Measurements from ENCODE around the gene DOC2B. TPM values are rescaled to one million over a fixed set of nuclear protein-coding genes. Genes with fewer than 3 reads are reported as not detected.
A peak's percentile ranks its signal among the peaks of the same experiment; 100 is the strongest.

The DOC2B gene
- total and polyA plus RNA-seq, 2 of the 13 experiments (the other 11 are each of a cell fraction or from before 2014, with no cell fraction given): 0.09 to 0.22 TPM

DNA sequence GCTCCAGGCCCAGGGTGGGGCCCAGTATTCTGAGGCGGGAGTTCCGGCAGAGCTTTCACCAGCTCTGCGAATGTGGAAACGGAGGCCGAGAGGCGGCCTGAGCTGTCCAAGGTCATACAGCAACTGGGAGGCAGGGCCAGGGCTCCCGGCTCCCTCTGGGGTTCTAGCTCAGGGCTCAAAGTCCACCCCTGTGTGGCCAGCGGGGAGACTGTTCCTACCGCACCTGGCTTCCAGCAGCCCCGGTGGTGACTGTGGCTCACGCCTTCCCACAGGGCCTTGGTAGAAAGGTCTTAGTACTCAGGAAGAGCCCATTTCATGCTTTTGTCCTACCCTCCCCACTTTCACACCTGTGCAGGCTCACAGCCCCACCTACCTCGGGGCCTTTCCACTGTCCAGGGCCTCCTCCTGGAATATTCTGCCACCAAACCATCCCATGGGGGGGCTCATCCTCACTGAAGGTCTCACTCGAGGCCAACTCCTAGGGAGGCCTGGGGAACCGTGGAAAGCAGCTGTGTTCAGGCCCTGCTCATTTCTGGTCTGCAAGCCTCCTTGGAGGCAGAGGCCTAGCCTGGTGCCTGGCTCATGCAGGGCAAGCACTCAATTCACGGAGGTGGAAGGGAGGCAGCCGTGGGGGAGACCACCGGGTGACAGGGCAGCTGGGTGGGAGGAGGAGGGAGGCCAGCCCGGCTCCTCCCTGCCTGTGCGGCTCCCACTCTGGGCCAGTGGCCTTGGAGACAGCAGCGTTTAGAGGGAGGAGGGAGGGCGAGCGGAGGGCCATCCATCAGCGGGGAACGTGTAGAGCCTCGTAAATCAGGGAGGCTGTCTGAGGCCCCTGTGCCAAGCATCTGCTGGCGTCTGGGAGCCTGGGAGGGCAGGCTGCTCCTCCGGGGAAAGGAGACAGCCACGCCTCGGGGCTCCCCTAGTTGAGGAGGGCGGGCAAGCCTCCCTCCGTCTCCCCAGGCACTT is 12.7 kb upstream of the DOC2B start (continued):
- peak; percentile 45; the same call in 1 of the 2 replicates for TF ChIP-seq ZMYM4 (CRISPR knock-in tag; IDR thresholded peaks at IDR 0.05)
- no peak for TF ChIP-seq MYC (CRISPR knock-in tag; IDR thresholded peaks at IDR 0.05; ENCODE audit: borderline replicate concordance)
- peak; percentile 73; the same call in 1 of the 2 replicates for TF ChIP-seq PHF21A (CRISPR knock-in tag; IDR thresholded peaks at IDR 0.05)
- TF ChIP-seq ZNF841 (CRISPR knock-in tag; IDR thresholded peaks at IDR 0.05; ENCODE audit: borderline replicate concordance): no peak
- no peak for TF ChIP-seq HMG20B (CRISPR knock-in tag; conservative IDR thresholded peaks at IDR 0.05)
- TF ChIP-seq, protein P1, sequence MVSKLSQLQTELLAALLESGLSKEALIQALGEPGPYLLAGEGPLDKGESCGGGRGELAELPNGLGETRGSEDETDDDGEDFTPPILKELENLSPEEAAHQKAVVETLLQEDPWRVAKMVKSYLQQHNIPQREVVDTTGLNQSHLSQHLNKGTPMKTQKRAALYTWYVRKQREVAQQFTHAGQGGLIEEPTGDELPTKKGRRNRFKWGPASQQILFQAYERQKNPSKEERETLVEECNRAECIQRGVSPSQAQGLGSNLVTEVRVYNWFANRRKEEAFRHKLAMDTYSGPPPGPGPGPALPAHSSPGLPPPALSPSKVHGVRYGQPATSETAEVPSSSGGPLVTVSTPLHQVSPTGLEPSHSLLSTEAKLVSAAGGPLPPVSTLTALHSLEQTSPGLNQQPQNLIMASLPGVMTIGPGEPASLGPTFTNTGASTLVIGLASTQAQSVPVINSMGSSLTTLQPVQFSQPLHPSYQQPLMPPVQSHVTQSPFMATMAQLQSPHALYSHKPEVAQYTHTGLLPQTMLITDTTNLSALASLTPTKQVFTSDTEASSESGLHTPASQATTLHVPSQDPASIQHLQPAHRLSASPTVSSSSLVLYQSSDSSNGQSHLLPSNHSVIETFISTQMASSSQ (IDR thresholded peaks at IDR 0.05; ENCODE audit: low read depth): no peak
- TF ChIP-seq, protein P1 (CRISPR knock-in tag; IDR thresholded peaks at IDR 0.05; ENCODE audit: borderline replicate concordance): 0 out of 2 replicates have a peak, but pooled peaks have one; percentile 16
- TF ChIP-seq, protein P2, sequence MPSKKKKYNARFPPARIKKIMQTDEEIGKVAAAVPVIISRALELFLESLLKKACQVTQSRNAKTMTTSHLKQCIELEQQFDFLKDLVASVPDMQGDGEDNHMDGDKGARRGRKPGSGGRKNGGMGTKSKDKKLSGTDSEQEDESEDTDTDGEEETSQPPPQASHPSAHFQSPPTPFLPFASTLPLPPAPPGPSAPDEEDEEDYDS (CRISPR knock-in tag; IDR thresholded peaks at IDR 0.05): no peak
- TF ChIP-seq ZNF747 (CRISPR knock-in tag; IDR thresholded peaks at IDR 0.05; ENCODE audit: borderline replicate concordance): no peak
- peak; percentile 68; the same call in 1 of the 2 replicates for TF ChIP-seq ZBTB7A (CRISPR knock-in tag; IDR thresholded peaks at IDR 0.05)
- no peak for TF ChIP-seq ZNF230 (CRISPR knock-in tag; IDR thresholded peaks at IDR 0.05)
- TF ChIP-seq, protein P3, sequence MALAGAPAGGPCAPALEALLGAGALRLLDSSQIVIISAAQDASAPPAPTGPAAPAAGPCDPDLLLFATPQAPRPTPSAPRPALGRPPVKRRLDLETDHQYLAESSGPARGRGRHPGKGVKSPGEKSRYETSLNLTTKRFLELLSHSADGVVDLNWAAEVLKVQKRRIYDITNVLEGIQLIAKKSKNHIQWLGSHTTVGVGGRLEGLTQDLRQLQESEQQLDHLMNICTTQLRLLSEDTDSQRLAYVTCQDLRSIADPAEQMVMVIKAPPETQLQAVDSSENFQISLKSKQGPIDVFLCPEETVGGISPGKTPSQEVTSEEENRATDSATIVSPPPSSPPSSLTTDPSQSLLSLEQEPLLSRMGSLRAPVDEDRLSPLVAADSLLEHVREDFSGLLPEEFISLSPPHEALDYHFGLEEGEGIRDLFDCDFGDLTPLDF (CRISPR knock-in tag; IDR thresholded peaks at IDR 0.05): no peak
- TF ChIP-seq EHMT2 (IDR thresholded peaks at IDR 0.05; ENCODE audit: borderline replicate concordance, low read depth, low read length): no peak
- TF ChIP-seq HES4 (CRISPR knock-in tag; IDR thresholded peaks at IDR 0.05; ENCODE audit: borderline replicate concordance): no peak
- no peak for TF ChIP-seq FLYWCH1 (CRISPR knock-in tag; IDR thresholded peaks at IDR 0.05)
- no peak for TF ChIP-seq ZNF766 (CRISPR knock-in tag; IDR thresholded peaks at IDR 0.05; ENCODE audit: borderline replicate concordance)
- no peak for TF ChIP-seq HNRNPK (IDR thresholded peaks at IDR 0.05; ENCODE audit: low read depth, low read length, poor library complexity, severe bottlenecking)
- no peak for TF ChIP-seq JUNB (CRISPR knock-in tag; IDR thresholded peaks at IDR 0.05; ENCODE audit: borderline replicate concordance)
- TF ChIP-seq MTA3 (CRISPR knock-in tag; IDR thresholded peaks at IDR 0.05): no peak
- TF ChIP-seq HOXA3 (CRISPR knock-in tag; IDR thresholded peaks at IDR 0.05): no peak
- TF ChIP-seq, protein P4, sequence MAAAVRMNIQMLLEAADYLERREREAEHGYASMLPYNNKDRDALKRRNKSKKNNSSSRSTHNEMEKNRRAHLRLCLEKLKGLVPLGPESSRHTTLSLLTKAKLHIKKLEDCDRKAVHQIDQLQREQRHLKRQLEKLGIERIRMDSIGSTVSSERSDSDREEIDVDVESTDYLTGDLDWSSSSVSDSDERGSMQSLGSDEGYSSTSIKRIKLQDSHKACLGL (CRISPR knock-in tag; IDR thresholded peaks at IDR 0.05): 0 out of 2 replicates have a peak, but pooled peaks have one; percentile 24
- TF ChIP-seq ZNF44 (CRISPR knock-in tag; IDR thresholded peaks at IDR 0.05): no peak

Data from HepG2 (cell line).